Measurements from ENCODE around the gene CEP170. TPM values are rescaled to one million over a fixed set of nuclear protein-coding genes. Genes with fewer than 3 reads are reported as not detected.

CEP170 gene
- total RNA-seq, 1 experiment from 2014 or later: 67.8 TPM

- intact Hi-C loops (cut with micrococcal nuclease; ENCODE audit: unreplicated experiment): no loop called here
- Histone ChIP-seq H3K4me1 (ENCODE audit: insufficient read depth, low read length, poor library complexity, severe bottlenecking) (peaks cover 4% of the 10 kb centered on the region), H3K27me3 (replicated peaks; ENCODE audit: insufficient read depth, low read depth, low read length, poor library complexity) (no peaks in the 10 kb centered on the region), H3K9me3 (ENCODE audit: low read depth, low read length, poor library complexity, severe bottlenecking) (no peaks in the 10 kb centered on the region), H3K4me3 (ENCODE audit: low read depth, low read length, poor library complexity, severe bottlenecking) (no peak overlapping the region), H3K36me3 (ENCODE audit: insufficient read depth, low read length, poor library complexity, severe bottlenecking) (no peaks in the 10 kb centered on the region), H3K27ac (ENCODE audit: low read depth, low read length, poor library complexity, severe bottlenecking) (no peak overlapping the region)
- BruUV-seq (replicated peaks): no TSS peak
- no peak for TF ChIP-seq CTCF (conservative IDR thresholded peaks at IDR 0.05; ENCODE audit: low read depth, low read length)
- no peak for TF ChIP-seq EZH2 (IDR thresholded peaks at IDR 0.05; ENCODE audit: borderline replicate concordance, low read depth, low read length, poor library complexity, severe bottlenecking)
- ChIA-PET CTCF (no interaction called here), POLR2A (ENCODE audit: low non-redundant PET) (no interaction called here)
- no peak for DNase-seq (ENCODE audit: low spot score)
These were observed 31.5 kb upstream of the CEP170 start for GRCh38 chr1:243286409-243287122.

GRCh38 chr1:243281672-243282071, 26.6 kb upstream of the CEP170 start:
- intact Hi-C loops (cut with micrococcal nuclease; ENCODE audit: unreplicated experiment): no loop called here
- Histone ChIP-seq H3K4me3 (ENCODE audit: low read depth, low read length, poor library complexity, severe bottlenecking) (no peak overlapping the region), H3K27me3 (replicated peaks; ENCODE audit: insufficient read depth, low read depth, low read length, poor library complexity) (no peaks in the 10 kb centered on the region), H3K36me3 (ENCODE audit: insufficient read depth, low read length, poor library complexity, severe bottlenecking) (no peaks in the 10 kb centered on the region), H3K27ac (ENCODE audit: low read depth, low read length, poor library complexity, severe bottlenecking) (no peak overlapping the region), H3K4me1 (ENCODE audit: insufficient read depth, low read length, poor library complexity, severe bottlenecking) (no peaks in the 10 kb centered on the region), H3K9me3 (ENCODE audit: low read depth, low read length, poor library complexity, severe bottlenecking) (no peaks in the 10 kb centered on the region)
- no TSS peak for BruUV-seq (replicated peaks)
- no peak for DNase-seq (ENCODE audit: low spot score)
- TF ChIP-seq CTCF (conservative IDR thresholded peaks at IDR 0.05; ENCODE audit: low read depth, low read length) (no peak), EZH2 (IDR thresholded peaks at IDR 0.05; ENCODE audit: borderline replicate concordance, low read depth, low read length, poor library complexity, severe bottlenecking) (no peak)
- ChIA-PET POLR2A (ENCODE audit: low non-redundant PET) (no interaction called here), CTCF (no interaction called here)

GRCh38 chr1:243280571-243281129, 25.6 kb upstream of the CEP170 start:
- ChIA-PET POLR2A (ENCODE audit: low non-redundant PET) (no interaction called here), CTCF (no interaction called here)
- H3K36me3 ChIP-seq (ENCODE audit: insufficient read depth, low read length, poor library complexity, severe bottlenecking): no peaks in the 10 kb centered on the region
- no TSS peak for BruUV-seq (replicated peaks)
- no peak overlapping the region for H3K27ac ChIP-seq (ENCODE audit: low read depth, low read length, poor library complexity, severe bottlenecking)
- no peaks in the 10 kb centered on the region for H3K27me3 ChIP-seq (replicated peaks; ENCODE audit: insufficient read depth, low read depth, low read length, poor library complexity)
- TF ChIP-seq CTCF (conservative IDR thresholded peaks at IDR 0.05; ENCODE audit: low read depth, low read length) (no peak), EZH2 (IDR thresholded peaks at IDR 0.05; ENCODE audit: borderline replicate concordance, low read depth, low read length, poor library complexity, severe bottlenecking) (no peak)
- intact Hi-C loops (cut with micrococcal nuclease; ENCODE audit: unreplicated experiment): no loop called here
- H3K4me1 ChIP-seq (ENCODE audit: insufficient read depth, low read length, poor library complexity, severe bottlenecking): no peaks in the 10 kb centered on the region
- H3K4me3 ChIP-seq (ENCODE audit: low read depth, low read length, poor library complexity, severe bottlenecking): no peak overlapping the region
- no peak for DNase-seq (ENCODE audit: low spot score)
- H3K9me3 ChIP-seq (ENCODE audit: low read depth, low read length, poor library complexity, severe bottlenecking): no peaks in the 10 kb centered on the region
